NCI-H2196 (cell line): ENCODE measurements around the gene USP48.
A peak's percentile ranks its signal among the peaks of the same experiment; 100 is the strongest.
"Not testable (repeated sequence)": the region's sequence is repeated elsewhere in the genome, so short reads cannot be mapped to it uniquely, and the experiment has no call there.

Experiments used
- DNase-seq: peaks from one replicate; lab custom pipeline; 2025; ENCODE audit not compliant: unreplicated experiment; lab: John Stamatoyannopoulos, UW

USP48 gene

GRCh38 chr1:21702780-21703179 is 80.2 kb downstream of the USP48 start:
- DNase-seq: no peak

- DNase-seq: no peak
Measured at GRCh38 chr1:21701401-21701800, 81.5 kb downstream of the USP48 start.

- DNase-seq: no peak
Measured at GRCh38 chr1:21700094-21700493, 82.9 kb downstream of the USP48 start.

- no peak for DNase-seq
Measured at GRCh38 chr1:21696931-21697330, 86.0 kb downstream of the USP48 start.

GRCh38 chr1:21693732-21694131 is 89.2 kb downstream of the USP48 start:
- DNase-seq: no peak

GRCh38 chr1:21691739-21692138 is 91.2 kb downstream of the USP48 start:
- DNase-seq: no peak

GRCh38 chr1:21689661-21690372 is 93.1 kb downstream of the USP48 start:
- DNase-seq: no peak

GRCh38 chr1:21687081-21687529 is 95.8 kb downstream of the USP48 start:
- DNase-seq: no peak

- no peak for DNase-seq
Measured at GRCh38 chr1:21685946-21686678, 96.8 kb downstream of the USP48 start.

- no peak for DNase-seq
Measured at GRCh38 chr1:21681426-21681825, 101.5 kb downstream of the USP48 start.

- no peak for DNase-seq
Measured at GRCh38 chr1:21680918-21681317, 102.0 kb downstream of the USP48 start.

GRCh38 chr1:21680381-21680780 is 102.6 kb downstream of the USP48 start:
- DNase-seq: no peak

GRCh38 chr1:21677168-21677567 is 105.8 kb downstream of the USP48 start:
- DNase-seq: no peak

GRCh38 chr1:21674957-21675356 is 108.0 kb downstream of the USP48 start:
- no peak for DNase-seq

- DNase-seq: not testable (repeated sequence)
Measured at GRCh38 chr1:21673853-21674252, 109.1 kb downstream of the USP48 start.

GRCh38 chr1:21673277-21673780 is 109.6 kb downstream of the USP48 start:
- peak; percentile 74 for DNase-seq

- no peak for DNase-seq
Measured at GRCh38 chr1:21672478-21673276, 110.3 kb downstream of the USP48 start.

- no peak for DNase-seq
Measured at GRCh38 chr1:21671915-21672314, 111.0 kb downstream of the USP48 start.

GRCh38 chr1:21670956-21671902 is 111.7 kb downstream of the USP48 start:
- DNase-seq: no peak
